SK-MEL-5 (cell line): Measurements from ENCODE around the gene ACTR3C. TPM values are rescaled to one million over a fixed set of nuclear protein-coding genes. Genes with fewer than 3 reads are reported as not detected.
A peak's percentile ranks its signal among the peaks of the same experiment; 100 is the strongest.

Experiments
- DNase-seq: peaks from one replicate; pipeline ENCODE4 v3.0.0-alpha.2; 2016; ENCODE audit warnings: low read depth, low spot score
- in situ Hi-C: cut with HindIII; loops from 2 replicates; pipeline ENCODE4 v1.10.0; 2016; ENCODE audit warnings: low sequenced_read_pairs, high pct_unique_total_duplicates, low pct_unique_long_range_greater_than_20kb
- polyA plus RNA-seq, 2 experiments: library from polyadenylated mRNA; depleted of rRNA; stranded (reverse); fragments of >200 nt; gene quantifications; 2 replicates each; pipeline ENCODE4 v1.2.3, GENCODE V29; 2015
- total RNA-seq: library from RNA; depleted of rRNA; stranded (reverse); fragments of >200 nt; shearing (Covaris generic); gene quantifications from 2 replicates; pipeline ENCODE4 v1.2.3, GENCODE V29; 2014; rRNA removed

The ACTR3C gene
- total RNA-seq, result not detected in 2 replicates
- polyA plus RNA-seq (2015; cell fraction: cytosol; rRNA removed), result not detected in 2 replicates
- polyA plus RNA-seq (2015; cell fraction: nucleus; rRNA removed), result not detected in 2 replicates

DNA sequence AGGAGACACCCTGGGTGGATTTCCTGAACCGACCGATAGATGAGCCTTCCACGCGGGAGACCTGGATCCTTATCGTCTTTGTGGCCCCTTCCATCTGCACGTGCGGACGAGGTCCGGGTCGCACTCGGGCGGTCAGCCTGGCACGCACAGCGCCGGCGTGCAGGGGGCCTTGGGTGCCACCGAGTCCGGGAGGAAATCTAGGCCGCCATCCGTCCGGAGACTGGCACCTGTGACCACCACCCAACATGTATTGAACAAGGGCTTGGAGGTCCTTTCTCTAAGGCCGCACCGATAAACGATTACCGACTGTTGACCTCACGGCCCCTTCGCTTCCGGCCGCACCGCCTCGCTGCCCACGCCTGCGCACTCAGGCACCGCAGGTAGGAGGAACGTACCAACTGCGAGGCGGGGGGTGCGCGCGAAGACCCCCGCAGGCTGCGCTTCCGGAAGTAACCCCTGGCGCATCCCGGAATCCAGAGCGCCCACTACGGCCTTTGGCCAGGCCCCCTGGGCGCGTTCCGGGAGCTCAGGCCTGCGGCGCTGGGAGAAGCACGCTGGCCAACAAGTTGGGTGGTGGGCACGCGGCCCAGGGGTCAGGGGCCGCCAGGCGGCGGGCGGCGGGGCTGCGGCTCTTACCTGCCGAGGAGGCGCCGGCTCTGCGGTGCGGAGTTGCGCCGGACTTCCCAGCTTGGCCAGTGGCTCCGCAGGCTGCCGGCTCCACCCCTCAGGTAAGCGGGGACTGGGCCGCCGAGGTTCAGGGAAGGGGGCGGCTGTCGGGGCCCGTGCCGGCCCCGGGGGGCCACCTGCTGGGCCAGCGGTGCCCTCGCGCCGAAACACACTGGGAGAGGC is at the start of gene ACTR3C, which contains the start of gene LRRC61:
Gene ACTR3C (minus strand): TSS at position 713 of the 849 bp plus-strand sequence. CDS start 28,249 bp downstream, outside the sequence.
Gene LRRC61 (plus strand): TSS at position 523 of the 849 bp plus-strand sequence. CDS start 13,507 bp downstream, outside the sequence.
- in situ Hi-C loops, result no loop called here
- no peak for DNase-seq

DNA sequence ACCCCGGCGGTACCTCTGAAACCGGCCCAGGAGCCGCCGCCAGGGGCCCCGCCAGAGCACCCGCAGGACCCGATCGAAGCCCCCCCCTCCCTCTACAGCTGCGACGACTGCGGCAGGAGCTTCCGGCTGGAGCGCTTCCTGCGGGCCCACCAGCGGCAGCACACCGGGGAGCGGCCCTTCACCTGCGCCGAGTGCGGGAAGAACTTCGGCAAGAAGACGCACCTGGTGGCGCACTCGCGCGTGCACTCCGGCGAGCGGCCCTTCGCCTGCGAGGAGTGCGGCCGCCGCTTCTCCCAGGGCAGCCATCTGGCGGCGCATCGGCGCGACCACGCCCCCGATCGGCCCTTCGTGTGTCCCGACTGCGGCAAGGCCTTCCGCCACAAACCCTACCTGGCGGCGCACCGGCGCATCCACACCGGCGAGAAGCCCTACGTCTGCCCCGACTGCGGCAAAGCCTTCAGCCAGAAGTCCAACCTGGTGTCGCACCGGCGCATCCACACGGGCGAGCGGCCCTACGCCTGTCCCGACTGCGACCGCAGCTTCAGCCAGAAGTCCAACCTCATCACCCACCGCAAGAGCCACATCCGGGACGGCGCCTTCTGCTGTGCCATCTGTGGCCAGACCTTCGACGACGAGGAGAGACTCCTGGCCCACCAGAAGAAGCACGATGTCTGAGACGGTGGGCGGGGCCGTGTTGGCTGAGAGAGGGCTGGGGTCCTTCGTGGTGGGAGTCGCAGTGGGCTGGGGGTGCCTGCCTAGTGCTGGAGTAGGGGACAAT is 49.1 kb upstream of the ACTR3C start:
- in situ Hi-C loops, result no loop called here
- no peak for DNase-seq

DNA sequence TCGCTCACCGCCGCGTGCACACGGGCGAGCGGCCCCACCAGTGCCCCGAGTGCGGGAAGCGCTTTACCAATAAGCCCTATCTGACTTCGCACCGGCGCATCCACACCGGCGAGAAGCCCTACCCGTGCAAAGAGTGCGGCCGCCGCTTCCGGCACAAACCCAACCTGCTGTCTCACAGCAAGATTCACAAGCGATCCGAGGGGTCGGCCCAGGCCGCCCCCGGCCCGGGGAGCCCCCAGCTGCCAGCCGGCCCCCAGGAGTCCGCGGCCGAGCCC is 48.6 kb upstream of the ACTR3C start:
- DNase-seq, result no peak
- in situ Hi-C loops, result no loop called here

DNA sequence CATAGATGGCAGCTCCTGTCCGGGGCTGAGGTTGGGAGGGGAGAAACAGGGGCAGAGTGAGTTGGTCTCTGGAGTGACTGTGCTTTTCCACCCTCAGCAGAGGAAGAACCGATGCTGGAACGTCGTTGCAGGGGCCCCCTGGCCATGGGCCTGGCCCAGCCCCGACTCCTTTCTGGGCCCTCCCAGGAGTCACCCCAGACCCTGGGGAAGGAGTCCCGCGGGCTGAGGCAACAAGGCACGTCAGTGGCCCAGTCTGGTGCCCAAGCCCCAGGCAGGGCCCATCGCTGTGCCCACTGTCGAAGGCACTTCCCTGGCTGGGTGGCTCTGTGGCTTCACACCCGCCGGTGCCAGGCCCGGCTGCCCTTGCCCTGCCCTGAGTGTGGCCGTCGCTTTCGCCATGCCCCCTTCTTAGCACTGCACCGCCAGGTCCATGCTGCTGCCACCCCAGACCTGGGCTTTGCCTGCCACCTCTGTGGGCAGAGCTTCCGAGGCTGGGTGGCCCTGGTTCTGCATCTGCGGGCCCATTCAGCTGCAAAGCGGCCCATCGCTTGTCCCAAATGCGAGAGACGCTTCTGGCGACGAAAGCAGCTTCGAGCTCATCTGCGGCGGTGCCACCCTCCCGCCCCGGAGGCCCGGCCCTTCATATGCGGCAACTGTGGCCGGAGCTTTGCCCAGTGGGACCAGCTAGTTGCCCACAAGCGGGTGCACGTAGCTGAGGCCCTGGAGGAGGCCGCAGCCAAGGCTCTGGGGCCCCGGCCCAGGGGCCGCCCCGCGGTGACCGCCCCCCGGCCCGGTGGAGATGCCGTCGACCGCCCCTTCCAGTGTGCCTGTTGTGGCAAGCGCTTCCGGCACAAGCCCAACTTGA is 48.0 kb upstream of the ACTR3C start:
- in situ Hi-C loops, result no loop called here
- no peak for DNase-seq

DNA sequence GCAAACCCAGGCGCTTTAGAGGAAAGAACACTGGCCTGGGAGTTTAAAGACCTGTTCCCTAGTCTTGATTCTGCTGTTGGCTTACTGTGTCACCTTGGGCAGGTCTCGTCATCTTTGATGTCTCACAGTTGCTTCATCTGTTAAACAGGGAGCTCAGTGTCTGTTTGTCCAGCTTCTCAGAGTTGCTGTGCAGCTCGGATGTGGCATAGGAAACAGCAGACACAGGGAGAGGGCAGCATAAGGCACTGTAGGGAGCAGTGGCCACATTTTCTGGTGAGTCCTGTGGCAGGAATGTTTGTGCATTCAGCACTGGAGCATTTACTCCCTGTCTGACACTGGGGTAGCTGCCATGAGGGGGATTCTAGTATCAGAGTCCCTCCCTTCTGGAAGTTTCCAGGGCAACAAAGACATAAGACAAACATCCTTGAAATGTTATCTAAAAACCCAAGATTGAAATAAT is 47.3 kb upstream of the ACTR3C start:
- in situ Hi-C loops, result no loop called here
- DNase-seq, result no peak

DNA sequence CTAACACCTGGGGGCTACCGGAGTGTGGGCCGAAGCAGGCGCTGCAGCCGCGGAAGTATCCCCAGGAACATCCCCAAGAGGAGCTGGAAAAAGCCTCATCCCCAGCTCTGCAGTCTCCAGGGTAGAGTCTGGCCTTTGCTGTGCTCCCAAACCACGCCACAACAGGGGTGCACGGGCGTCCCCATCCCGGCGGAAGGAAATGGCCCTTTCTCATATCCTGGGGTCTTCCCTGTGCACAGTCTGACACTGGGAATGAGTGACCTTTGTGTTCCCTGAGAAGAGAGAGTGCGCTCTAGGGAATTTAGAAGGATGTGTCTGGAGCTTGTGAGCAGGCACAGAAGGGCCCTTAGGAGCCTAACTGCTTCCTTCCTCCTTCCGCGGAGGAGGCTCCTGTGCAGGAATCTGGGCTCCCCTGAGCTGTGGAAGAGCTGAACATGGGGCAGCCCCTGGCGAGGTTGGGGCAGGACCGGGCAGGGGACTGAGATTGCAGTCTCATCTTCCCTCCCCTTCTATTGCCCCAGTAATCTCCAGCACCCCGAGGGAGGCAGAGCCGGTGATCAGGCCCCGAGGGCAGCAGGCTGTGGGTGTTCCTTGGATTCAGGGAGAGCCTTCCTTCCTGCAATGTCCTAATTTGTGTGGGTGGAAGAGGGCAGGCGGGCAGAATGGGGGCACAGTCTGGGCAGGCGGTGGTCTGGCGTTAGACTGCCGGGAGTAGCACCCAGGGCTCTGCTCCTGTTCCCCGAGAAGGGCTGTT is 46.6 kb upstream of the ACTR3C start:
- DNase-seq, result no peak
- in situ Hi-C loops, result no loop called here

DNA sequence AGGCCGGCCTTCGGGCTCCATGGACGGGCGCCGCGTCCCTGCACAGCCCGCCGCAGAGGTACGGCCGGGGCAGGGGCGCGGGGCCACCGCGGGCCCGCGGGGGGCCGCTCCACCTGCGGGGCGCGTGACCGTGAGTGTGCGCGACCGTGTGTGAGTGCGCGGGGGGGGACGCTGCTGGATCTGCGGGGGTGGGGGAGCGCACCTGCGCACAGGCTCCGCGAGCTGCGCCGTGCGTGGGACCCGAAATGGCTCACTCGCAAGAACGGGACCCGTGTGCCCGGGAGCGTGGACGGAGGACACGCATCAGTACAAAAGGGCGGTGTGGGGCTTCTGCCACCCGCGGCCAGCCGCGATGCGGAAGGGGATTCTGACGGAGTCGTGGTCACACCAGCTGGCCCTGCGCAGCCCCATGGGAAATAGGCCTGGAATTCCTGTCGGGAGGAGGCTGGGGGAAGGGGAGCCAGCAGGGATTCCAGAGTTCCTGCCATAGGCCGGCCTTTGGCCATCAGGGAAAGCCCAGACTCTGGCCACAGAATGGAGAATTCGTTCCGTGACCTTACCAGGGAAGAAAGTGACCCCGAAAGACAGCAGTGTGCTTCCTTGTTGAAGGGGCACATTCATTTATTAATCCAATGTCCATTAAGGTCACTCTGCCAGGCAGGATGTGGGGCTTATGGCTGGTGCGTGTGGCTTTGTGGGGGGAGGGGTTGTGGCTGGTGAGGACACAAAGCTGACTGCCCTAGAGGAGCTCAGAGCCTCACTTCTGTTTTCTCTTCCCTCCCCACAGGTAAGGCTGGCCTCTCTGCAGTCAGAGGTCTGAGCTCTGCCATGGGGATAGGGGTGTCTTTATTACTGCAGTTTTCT is 45.8 kb upstream of the ACTR3C start:
- peak; percentile 62 for DNase-seq
- in situ Hi-C loops, result no loop called here

DNA sequence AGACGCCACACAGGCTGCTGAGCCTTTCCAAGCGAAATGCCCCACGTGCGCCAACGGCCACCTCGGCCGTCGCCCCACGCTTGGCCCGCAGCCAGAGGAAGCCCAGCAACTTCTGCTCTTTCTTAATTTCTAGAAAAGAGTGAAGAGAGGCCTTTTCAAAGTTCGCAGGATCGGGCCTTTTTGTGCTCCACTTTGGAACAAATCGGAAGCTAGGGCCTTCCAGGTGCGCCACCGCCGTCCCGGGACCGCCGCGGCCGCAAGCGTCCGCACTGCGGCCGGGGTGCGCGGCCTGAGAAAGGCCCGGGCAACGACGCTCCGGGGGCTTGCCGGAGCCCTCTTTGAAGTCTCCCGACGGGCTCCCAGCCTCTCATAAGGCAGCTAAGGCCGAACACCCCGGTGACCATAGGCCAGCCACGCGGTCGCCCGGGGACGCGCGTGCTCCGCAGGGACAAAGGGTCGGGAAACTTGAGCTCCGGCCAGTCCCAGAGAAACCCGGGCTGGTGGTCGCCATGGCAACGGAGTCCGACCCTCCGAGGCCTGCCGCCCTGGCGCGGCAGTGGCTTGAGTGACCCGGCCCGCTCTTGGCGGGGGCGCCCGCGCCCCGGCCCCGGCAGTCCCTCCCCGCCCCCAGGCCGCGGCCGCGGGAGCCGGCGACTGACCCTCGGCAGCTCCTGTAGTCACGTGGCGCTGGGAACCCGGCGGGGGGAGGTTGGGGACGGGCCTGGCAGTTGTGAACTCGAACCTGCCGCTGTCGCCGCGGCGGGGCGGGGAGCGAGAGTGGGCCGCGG is 44.9 kb upstream of the ACTR3C start, which contains the start of gene REPIN1:
Gene REPIN1 (plus strand): TSS at position 727 of the 788 bp plus-strand sequence. CDS start 890 bp downstream, outside the sequence.
- DNase-seq, result peak; percentile 88
- in situ Hi-C loops, result no loop called here

DNA sequence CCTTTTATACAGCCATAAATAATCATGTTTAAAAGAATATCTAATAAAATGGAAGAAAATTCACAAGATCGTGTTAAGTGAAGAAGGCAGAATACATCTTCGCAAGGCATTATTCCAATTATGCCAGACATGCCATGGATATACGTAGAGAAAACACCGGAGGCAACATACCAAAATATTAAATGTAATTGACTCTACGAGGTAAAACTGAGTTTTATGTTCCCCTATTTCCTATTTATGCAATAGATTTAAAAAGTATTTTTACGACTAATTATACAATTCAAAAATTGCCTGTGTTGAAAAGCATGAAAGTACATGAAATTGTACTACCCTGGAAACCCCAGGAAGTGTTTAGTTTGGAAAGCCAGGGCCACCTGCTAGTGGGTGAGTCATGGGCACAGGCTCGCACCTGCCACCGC is 44.3 kb upstream of the ACTR3C start:
- in situ Hi-C loops, result no loop called here
- no peak for DNase-seq

DNA sequence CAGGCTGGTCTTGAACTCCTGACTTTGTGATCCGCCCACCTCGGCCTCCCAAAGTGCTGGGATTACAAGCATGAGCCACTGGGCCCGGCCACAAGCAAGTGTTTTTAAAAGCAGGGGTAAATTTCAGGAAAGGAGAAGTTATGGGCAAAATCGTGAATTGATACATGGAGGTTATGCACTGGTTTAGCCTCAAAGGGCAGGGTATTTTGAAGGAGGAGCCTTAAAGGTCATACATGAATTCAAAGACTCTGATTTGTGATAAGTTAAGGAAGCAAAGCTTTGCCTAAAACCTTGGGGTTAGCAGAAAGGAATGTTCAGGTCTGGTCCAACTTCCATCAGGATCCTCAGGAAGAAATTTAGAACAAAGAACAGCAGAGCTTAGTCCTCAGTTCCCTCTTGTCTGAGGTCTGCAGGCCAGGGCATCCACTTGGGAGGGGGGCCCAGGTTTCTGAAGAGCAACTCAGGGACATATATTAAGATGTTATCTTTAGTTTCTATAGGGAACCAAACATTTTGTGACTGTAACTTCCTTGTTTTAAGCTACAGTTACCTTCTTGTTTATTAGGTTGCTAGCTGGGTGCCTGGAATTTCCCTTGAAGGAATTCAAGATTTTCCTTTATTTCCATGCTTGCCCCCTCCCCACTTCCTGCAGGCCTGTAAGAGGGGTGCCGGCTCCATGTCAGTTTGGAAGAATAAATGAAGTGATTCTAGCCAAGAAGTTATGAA is 42.5 kb upstream of the ACTR3C start:
- in situ Hi-C loops, result no loop called here

DNA sequence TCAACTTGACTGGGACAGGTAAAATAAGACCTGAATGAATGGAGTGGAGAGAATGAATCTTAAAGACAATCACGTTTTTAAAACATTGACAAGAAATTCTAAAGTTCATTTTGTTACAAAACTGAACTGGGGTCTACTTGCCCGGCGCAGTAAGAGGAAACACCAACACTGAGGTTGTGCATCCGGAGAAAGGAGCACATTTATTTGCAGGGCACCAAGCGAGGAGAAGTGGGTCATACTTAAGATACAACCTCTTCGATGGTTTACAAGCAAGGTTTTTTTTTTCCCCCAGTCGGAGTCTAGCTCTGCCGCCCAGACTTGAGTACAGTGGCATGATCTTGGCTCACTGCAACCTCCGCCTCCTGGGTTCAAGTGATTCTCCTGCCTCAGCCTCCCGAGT is 41.8 kb upstream of the ACTR3C start:
- no peak for DNase-seq
- in situ Hi-C loops, result no loop called here

More for the DNA sequence above, 42.5 kb upstream of the ACTR3C start:
- no peak for DNase-seq

DNA sequence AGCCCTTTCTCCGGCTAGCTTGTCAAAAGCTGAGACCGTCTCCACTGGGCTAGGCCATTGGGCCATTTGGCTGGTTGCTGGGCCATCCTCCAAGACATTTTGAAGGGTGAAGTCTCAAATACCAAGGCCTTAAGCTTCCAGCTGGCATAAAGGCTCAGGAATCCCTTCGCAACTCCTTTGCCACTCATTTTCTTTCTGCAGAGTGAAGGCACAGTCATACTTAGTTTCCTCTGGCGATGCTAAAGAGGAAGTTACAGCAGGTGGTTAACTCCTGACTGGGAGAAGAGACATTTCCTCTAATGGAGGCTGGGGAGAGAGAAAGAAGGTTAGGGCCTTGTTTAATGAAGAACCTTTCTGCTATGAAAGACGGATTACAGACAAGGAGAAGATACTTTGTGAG is 40.5 kb upstream of the ACTR3C start:
- in situ Hi-C loops, result no loop called here
- no peak for DNase-seq

DNA sequence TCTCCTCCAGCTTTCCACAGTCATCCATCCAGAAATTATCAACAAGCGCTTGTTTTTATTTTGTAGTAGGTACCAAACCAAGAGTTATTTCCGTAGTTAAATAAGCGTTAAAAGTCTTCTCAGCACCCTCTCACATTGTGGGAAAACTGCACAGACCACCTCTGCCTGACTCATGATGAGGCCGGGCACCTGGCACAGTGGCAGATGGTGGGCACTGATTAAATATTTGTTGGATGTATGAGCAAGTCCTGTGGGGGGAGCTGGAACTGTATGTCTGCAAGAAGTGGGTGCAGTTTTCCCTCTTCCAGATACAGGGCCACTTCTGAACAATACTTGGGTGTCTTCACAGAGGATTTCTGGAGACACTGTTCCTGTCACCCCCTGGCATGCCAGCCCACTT is 40.0 kb upstream of the ACTR3C start:
- DNase-seq, result no peak
- in situ Hi-C loops, result no loop called here

DNA sequence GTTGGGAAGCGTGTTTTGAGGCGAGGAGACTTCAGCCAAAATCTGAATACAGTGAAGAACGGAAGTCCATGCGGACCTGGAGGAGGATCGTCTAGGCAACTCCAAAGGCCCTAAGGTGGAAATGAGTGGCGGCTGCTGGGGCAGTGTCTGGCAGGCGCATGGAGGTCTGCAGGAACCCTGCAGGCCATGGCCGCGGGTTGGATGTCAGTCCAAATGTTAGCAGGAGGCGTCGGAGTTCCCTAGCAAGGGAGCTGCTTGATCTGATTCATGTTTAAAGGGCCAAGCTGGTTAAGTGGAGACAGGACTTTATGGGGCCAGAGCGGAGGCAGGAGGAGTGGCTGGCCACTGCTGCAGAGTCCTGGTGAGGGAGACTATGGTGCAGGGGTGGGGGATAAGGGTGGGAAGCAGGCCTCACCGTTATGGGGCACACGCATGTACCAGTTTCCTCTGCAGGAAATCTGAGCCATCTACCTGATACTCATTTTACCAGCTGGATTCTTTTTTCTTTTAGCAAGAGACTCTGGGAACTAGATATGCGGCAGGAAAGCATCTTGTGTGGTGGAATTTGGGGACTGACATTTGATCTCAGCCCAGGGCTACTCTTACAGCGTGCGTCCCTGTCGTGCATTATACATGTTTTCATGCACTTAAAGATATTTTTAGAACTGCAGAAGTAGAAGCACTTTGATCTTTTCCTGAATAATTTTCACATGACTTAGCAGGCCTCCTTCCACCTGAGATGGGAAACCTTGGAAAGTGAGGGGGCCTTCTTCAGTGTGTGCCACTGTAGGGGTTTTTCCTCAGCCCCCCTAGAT is 38.7 kb upstream of the ACTR3C start:
- in situ Hi-C loops, result no loop called here
- DNase-seq, result no peak
